GM12872 (cell line): ENCODE measurements around the gene VAV2.

ENCODE experiments used
- TF ChIP-seq, protein P1 (sequence below): IDR thresholded peaks from 3 replicates; pipeline ENCODE4 v1.5.1; 2011; ENCODE audit warnings: low read depth, mild to moderate bottlenecking, low read length, moderate library complexity; ENCODE audit not compliant: insufficient read depth

The VAV2 gene

DNA sequence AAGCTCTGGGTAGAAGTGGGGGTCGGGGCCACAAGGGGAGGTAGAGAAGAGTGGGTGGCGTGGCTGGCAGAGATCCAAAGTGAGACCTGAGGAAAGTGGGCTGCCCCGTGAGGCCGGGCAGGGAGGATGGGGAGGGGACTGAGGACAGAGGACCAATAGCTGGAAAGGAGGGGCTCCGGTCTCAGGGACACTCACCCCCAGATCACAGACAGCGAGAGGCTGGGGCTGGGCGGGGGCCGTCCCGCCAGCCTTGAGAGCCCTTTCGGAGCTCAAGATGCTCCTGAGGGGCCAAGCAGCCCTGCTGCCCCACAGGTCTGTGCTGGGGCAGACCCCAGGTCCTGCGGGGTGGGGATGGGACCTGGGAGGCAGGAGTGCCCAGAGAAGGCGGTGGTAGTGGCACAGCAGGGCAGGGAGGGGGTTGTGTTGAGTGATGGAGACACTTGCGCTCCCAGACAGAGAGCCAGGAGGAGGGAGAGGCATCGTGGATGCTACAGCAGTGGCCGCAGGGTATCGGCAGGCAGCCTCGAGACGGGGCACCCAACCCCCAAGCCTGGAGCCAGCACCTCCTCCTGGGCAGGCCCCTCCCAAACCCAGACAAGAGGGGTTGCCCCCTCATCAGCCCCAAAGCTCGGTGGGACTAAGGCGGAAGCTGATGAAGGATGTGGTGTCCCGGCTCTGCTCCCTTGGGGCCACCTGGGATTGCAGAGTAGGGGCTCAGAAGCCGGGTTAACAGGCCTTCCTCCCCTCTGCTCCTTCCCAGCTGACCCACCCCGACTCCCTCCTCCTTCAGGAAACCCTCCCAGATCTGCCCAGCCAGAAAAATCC lies 257.3 kb downstream of the VAV2 start:
- TF ChIP-seq, protein P1, sequence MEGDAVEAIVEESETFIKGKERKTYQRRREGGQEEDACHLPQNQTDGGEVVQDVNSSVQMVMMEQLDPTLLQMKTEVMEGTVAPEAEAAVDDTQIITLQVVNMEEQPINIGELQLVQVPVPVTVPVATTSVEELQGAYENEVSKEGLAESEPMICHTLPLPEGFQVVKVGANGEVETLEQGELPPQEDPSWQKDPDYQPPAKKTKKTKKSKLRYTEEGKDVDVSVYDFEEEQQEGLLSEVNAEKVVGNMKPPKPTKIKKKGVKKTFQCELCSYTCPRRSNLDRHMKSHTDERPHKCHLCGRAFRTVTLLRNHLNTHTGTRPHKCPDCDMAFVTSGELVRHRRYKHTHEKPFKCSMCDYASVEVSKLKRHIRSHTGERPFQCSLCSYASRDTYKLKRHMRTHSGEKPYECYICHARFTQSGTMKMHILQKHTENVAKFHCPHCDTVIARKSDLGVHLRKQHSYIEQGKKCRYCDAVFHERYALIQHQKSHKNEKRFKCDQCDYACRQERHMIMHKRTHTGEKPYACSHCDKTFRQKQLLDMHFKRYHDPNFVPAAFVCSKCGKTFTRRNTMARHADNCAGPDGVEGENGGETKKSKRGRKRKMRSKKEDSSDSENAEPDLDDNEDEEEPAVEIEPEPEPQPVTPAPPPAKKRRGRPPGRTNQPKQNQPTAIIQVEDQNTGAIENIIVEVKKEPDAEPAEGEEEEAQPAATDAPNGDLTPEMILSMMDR: no peak

DNA sequence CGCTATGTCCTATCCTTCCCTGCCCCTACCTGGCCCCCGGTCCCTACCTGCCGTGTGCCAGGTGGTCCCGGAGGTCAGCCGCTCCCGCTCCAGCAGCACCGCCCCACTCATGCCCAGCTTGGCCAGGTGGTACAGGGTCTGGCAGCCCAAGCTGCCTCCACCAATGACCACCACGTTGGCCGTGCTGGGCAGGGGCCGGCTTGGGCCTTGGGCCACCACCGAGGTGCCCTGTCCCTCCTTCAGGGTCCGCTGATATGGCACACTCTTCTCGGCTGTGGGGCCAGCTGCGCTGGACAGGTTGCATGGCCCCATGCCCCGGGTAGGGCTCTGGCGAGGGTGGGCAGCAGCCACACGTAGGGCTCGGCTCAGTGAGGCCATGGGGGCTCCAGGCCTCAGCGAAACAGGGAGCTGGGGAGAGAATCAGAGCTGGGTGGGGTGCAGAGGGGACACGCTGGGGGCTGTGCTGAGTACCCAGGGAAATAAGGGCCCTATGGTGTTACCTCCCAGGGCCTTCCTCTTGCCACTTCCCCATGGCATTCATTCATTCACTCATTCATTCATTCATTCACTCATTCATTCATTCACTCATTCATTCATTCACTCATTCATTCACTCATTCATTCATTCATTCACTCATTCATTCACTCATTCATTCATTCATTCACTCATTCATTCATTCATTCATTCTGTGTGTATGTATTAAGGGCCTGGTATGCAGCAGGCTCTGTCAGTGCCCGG lies 258.2 kb downstream of the VAV2 start:
- TF ChIP-seq, protein P1: no peak

DNA sequence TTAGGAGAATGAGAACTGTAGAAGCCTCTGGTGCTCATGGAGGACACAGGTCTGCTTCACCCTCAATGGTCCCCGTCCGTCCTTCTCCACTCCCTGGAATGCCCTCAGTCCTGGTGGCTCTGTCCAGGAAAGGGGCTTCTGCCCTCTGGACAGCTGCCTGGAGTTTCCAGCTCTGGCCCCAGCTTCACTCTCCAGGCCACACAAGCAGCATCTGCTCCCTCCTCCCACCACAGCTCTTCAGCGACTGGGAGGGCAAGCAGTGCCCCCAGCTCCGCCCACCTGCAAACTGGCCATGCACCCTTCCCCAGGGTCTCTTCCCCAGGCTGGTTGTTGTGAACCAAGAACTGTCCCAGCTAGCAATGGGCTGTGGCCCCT lies 258.7 kb downstream of the VAV2 start:
- TF ChIP-seq, protein P1: no peak

DNA sequence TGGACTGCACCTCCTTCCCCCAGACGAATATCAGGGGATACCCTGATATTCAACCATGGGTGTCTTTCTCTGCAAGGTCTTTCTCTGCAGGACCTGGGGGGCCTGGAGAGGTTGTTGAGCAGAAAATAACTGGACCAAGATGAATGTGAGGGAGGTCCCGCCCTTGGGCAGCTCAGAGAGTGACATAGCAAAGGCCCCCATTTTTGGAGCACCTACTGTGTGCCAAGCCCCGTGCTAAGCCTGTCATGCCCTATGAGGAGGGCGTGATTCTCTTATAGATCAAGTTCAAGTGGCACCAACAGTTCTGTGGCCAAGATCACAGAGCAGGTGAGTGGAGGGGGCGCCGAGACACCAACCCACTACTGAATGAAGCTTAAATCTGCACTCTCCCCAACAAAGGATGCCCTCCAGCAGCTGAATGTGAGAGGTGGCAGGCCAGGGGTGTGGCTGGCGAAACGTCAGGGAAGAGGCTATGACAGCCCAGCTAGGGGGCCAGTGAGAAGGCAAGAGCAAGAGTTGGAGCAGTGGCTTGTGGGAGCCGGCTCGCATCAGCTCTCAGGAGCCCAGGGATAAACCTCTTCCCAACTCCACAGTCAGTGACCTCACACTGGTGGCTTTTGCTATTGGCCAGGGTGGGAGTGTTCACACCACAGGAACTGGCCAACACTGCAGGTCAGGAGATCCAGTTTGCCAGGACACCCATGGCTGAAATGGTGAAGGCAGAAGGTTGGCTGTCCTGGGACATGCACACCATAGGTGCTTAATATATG lies 259.3 kb downstream of the VAV2 start:
- TF ChIP-seq, protein P1: no peak

DNA sequence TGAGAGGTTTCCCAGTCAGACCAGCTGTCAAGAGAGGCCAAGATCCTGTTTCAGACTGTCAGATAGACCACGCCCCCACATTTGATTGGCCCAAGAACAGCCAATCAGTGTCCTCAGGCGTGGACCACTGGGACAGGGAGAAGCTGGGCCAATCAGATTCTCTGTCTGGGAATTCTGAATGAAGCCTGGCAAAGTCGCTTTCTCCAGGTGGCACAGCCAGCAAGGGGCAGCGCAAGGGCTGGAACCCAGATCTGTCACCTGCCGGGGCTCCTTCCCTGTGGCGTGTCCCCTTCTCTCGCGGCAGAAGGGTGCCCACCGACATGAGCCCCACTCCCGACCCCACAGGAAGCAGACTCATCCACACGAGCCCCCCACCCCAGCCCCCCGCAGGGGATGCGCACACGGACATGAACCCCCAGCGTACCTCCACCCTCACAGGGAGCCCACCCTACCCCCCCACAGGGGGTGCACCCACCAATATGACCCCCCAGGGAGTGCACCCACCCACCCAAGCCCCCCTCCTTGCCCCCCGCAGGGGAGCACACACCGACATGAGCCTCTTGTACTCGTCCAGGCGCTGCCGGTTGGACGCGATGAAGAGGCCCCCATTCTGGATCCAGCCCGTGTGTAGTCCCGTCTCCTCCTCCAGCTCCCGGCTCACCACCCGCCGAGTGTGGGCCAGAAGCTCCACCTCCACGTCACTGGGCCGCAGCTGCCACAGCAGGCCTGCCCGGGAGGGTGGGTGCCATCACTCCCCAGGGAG lies 260.1 kb downstream of the VAV2 start:
- TF ChIP-seq, protein P1: no peak

DNA sequence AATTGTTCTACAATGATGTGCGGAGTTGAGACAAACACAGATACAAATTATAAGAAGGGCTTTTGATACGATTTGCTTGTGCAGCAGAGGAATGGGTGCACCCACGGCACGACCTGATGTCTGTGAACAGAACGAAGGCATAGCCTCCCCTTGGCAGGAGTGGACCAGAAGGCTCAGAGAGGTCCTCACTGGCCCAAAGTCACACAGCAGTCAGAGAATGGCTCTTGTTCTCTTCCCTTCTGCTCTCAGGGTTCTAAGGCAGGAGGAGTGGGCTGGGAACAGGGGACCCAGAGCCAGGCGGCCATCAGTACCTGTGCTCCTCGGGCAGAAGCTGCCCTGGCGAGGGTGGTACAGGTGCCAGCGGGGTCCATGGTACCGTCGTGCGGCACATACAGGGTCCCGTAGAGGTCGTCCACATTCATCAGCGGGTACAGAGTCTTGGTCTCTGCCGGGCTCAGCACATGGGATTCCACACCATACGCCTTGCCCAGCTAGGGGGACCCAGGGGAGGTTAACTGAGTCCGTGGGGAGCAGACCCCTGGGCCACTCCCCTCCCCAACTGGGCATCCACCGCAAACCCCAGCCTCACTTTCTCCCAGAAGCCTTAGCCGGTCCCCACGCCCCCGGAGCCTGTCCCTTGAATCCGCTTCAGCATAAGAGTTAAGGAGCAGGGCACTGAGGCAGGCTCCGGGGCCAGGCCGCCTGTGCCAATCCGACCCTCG lies 261.0 kb downstream of the VAV2 start:
- TF ChIP-seq, protein P1: no peak
